ENCODE results near the gene FXYD2.

GRCh38 chr11:117805045-117805444 is 19.5 kb downstream of the FXYD2 start:
- TF ChIP-seq POLR2AphosphoS5 (IDR thresholded peaks at IDR 0.05) (no peak), CTCF (IDR thresholded peaks at IDR 0.05) (no peak), POLR2A (IDR thresholded peaks at IDR 0.05) (no peak), EP300 (IDR thresholded peaks at IDR 0.05) (no peak)

All from suprapubic skin (tissue), 4 donors.